Lung (tissue), 12 donors: Measurements from ENCODE around the gene PEX5L. TPM values are rescaled to one million over a fixed set of nuclear protein-coding genes. Genes with fewer than 3 reads are reported as not detected.

ENCODE experiments used
- ATAC-seq: fragments of 200-7000 bp; cut with Tn5 transposase; one replicate; pipeline ENCODE4 v1.9.1; 2020; ENCODE audit warnings: moderate number of reproducible peaks; ENCODE audit not compliant: insufficient read depth, low FRiP score
- DNase-seq, 3 donors: peaks; one replicate each; pipeline ENCODE4 v3.0.0-alpha.2; 2013 to 2017
- H3K27ac ChIP-seq, 2 donors: one replicate each; pipeline ENCODE4 v1.5.1; 2013; ENCODE audit warnings: mild to moderate bottlenecking in 2 of 2, moderate library complexity in 2 of 2, control low read depth in 1 of 2, inconsistent platforms in 1 of 2, low read depth in 1 of 2, low read length in 1 of 2
- H3K27me3 ChIP-seq, 3 donors: one replicate each; pipeline ENCODE4 v1.5.1; 2013; ENCODE audit warnings: low read length in 2 of 3; ENCODE audit not compliant: control insufficient read depth in 3 of 3, insufficient read depth in 3 of 3
- H3K36me3 ChIP-seq, 4 donors: one replicate each; pipeline ENCODE4 v1.5.1; 2013; ENCODE audit warnings: low read length in 4 of 4, mild to moderate bottlenecking in 1 of 4, moderate library complexity in 1 of 4; ENCODE audit not compliant: control insufficient read depth in 4 of 4, insufficient read depth in 4 of 4
- H3K4me1 ChIP-seq, 5 donors: one replicate each; pipeline ENCODE4 v1.5.1; 2013; ENCODE audit warnings: low read length in 5 of 5, mild to moderate bottlenecking in 2 of 5, moderate library complexity in 1 of 5; ENCODE audit not compliant: control insufficient read depth in 5 of 5, insufficient read depth in 5 of 5
- H3K4me3 ChIP-seq: one replicate; pipeline ENCODE4 v1.5.1; 2013; ENCODE audit warnings: mild to moderate bottlenecking, control low read depth, moderate library complexity
- H3K9ac ChIP-seq, 2 donors: one replicate each; pipeline ENCODE4 v1.5.1; 2013; ENCODE audit warnings: low read length in 2 of 2, control low read depth in 1 of 2; ENCODE audit not compliant: insufficient read depth in 1 of 2
- H3K9me3 ChIP-seq, 4 donors: one replicate each; pipeline ENCODE4 v1.5.1; 2013; ENCODE audit warnings: low read length in 3 of 4, mild to moderate bottlenecking in 1 of 4, moderate library complexity in 1 of 4; ENCODE audit not compliant: control insufficient read depth in 4 of 4, insufficient read depth in 3 of 4
- CTCF ChIP-seq: IDR thresholded peaks from 2 replicates; pipeline ENCODE4 v1.5.1; 2012; ENCODE audit warnings: mild to moderate bottlenecking; ENCODE audit errors: control extremely low read depth, extremely low read depth
- WGBS, 2 donors: extraction: QIAGEN DNeasy Blood & Tissue Kit; methylation state at CpG; one replicate each; pipeline ENCODE4 v1.1.7; 2013; 5-methylcytosine and 5-hydroxymethylcytosine counted together
- polyA plus RNA-seq, 2 donors: library from polyadenylated mRNA; stranded (reverse); fragments of 200-250 nt; gene quantifications; one replicate each; pipeline ENCODE4 v1.2.1, GENCODE V29; 2013
- total RNA-seq, 2 donors: library from RNA; depleted of rRNA in 1 of 2; stranded (reverse); fragments of >200 nt in 1 of 2; gene quantifications; one replicate each; pipeline ENCODE4 v1.2.1, GENCODE V29; 2014 to 2021
- donor health status: control.
- donor health status: control.
- donor health status: Bipolar disorder and iron deficiency.
- donor health status: healthy.
- donor health status: DM: yes; HTN: yes; CAD: no.

Gene PEX5L
- total and polyA plus RNA-seq, 4 donors: 0.02 to 0.80 (median 0.09) TPM

GRCh38 chr3:180068023-180068422, 31.3 kb upstream of the PEX5L start:
- Histone ChIP-seq H3K4me1 (no peaks in the 10 kb centered on the region), H3K36me3 (no peaks in the 10 kb centered on the region), H3K27me3 (no peaks in the 10 kb centered on the region), H3K9ac (no peak overlapping the region), H3K27ac (no peak overlapping the region), H3K4me3 (no peak overlapping the region), H3K9me3 (no peaks in the 10 kb centered on the region)
- no peak for DNase-seq
- TF ChIP-seq CTCF: no peak
- WGBS, 2 donors: 62 to 79% methylated on average over 1 of the region's 1 CpG
- no peak for ATAC-seq

GRCh38 chr3:180066598-180066997, 29.9 kb upstream of the PEX5L start:
- H3K36me3 ChIP-seq: no peaks in the 10 kb centered on the region
- 84 to 91% methylated on average over 1 of the region's 1 CpG for WGBS, 2 donors
- no peak overlapping the region for H3K9ac ChIP-seq
- ATAC-seq: no peak
- H3K9me3 ChIP-seq: no peaks in the 10 kb centered on the region
- H3K27me3 ChIP-seq: no peaks in the 10 kb centered on the region
- TF ChIP-seq CTCF: no peak
- no peak overlapping the region for H3K4me3 ChIP-seq
- no peak overlapping the region for H3K27ac ChIP-seq
- DNase-seq: no peak
- no peaks in the 10 kb centered on the region for H3K4me1 ChIP-seq

GRCh38 chr3:180063783-180064182, 27.0 kb upstream of the PEX5L start:
- no peak for TF ChIP-seq CTCF
- DNase-seq: no peak

GRCh38 chr3:180062771-180063170, 26.0 kb upstream of the PEX5L start:
- Histone ChIP-seq H3K36me3 (no peaks in the 10 kb centered on the region), H3K9me3 (no peaks in the 10 kb centered on the region), H3K27ac (no peak overlapping the region), H3K4me3 (no peak overlapping the region), H3K27me3 (no peaks in the 10 kb centered on the region), H3K9ac (no peak overlapping the region), H3K4me1 (no peaks in the 10 kb centered on the region)
- no peak for ATAC-seq
- TF ChIP-seq CTCF: no peak
- WGBS, 2 donors: 51 to 71% methylated on average over 1 of the region's 1 CpG
- peak in 1 of 3 donors; percentile 1 for DNase-seq

More at GRCh38 chr3:180063783-180064182, 27.0 kb upstream of the PEX5L start:
- Histone ChIP-seq H3K4me3 (no peak overlapping the region), H3K9ac (no peak overlapping the region), H3K27ac (no peak overlapping the region), H3K9me3 (no peaks in the 10 kb centered on the region), H3K4me1 (no peaks in the 10 kb centered on the region), H3K36me3 (no peaks in the 10 kb centered on the region), H3K27me3 (no peaks in the 10 kb centered on the region)
- peak; percentile 19 for ATAC-seq
- 51 to 52% methylated on average over 1 of the region's 1 CpG for WGBS, 2 donors
